NCI-H2171 (cell line): ENCODE measurements around the gene ANKRD30A.
"Not testable (repeated sequence)": the region's sequence is repeated elsewhere in the genome, so short reads cannot be mapped to it uniquely, and the experiment has no call there.

Experiments
- DNase-seq: peaks from one replicate; lab custom pipeline; 2025; lab: John Stamatoyannopoulos, UW

Gene ANKRD30A

GRCh38 chr10:37125191-37125732, at the start of gene ANKRD30A:
Gene ANKRD30A, plus strand, starts transcription at chr10:37125598. Its CDS starts 190 bp downstream, at chr10:37125788.
- DNase-seq = no peak

GRCh38 chr10:37076083-37076482, 49.3 kb upstream of the ANKRD30A start:
- DNase-seq = not testable (repeated sequence)

- no peak for DNase-seq
These were observed 29.4 kb upstream of the ANKRD30A start for GRCh38 chr10:37095792-37096573.

GRCh38 chr10:37101261-37101660, 24.1 kb upstream of the ANKRD30A start:
- DNase-seq = no peak

- DNase-seq = no peak
These were observed 16.4 kb upstream of the ANKRD30A start for GRCh38 chr10:37109000-37109399.

- no peak for DNase-seq
These were observed 866 bp upstream of the ANKRD30A start for GRCh38 chr10:37124532-37124931.

- DNase-seq = no peak
These were observed 523 bp downstream of the ANKRD30A start for GRCh38 chr10:37125921-37126320.

- DNase-seq = no peak
These were observed 21.0 kb downstream of the ANKRD30A start for GRCh38 chr10:37146443-37146842.

GRCh38 chr10:37162430-37162829, 37.0 kb downstream of the ANKRD30A start:
- not testable (repeated sequence) for DNase-seq

- not testable (repeated sequence) for DNase-seq
These were observed 46.5 kb downstream of the ANKRD30A start for GRCh38 chr10:37171945-37172344.

GRCh38 chr10:37178296-37178695, 52.9 kb downstream of the ANKRD30A start:
- not testable (repeated sequence) for DNase-seq

- DNase-seq = not testable (repeated sequence)
These were observed 57.3 kb downstream of the ANKRD30A start for GRCh38 chr10:37182719-37183118.

- DNase-seq = no peak
These were observed 80.7 kb downstream of the ANKRD30A start for GRCh38 chr10:37206132-37206531.

- DNase-seq = no peak
These were observed 95.5 kb downstream of the ANKRD30A start for GRCh38 chr10:37220866-37221265.

- no peak for DNase-seq
These were observed 96.6 kb downstream of the ANKRD30A start for GRCh38 chr10:37222046-37222445.

GRCh38 chr10:37225163-37225562, 99.8 kb downstream of the ANKRD30A start:
- no peak for DNase-seq

- DNase-seq = no peak
These were observed 101.1 kb downstream of the ANKRD30A start for GRCh38 chr10:37226524-37226923.

GRCh38 chr10:37234692-37235091, 109.3 kb downstream of the ANKRD30A start:
- DNase-seq = no peak

- no peak for DNase-seq
These were observed 110.7 kb downstream of the ANKRD30A start for GRCh38 chr10:37236093-37236492.

GRCh38 chr10:37240223-37240622, 114.8 kb downstream of the ANKRD30A start:
- no peak for DNase-seq

GRCh38 chr10:37246637-37247036, 121.2 kb downstream of the ANKRD30A start:
- no peak for DNase-seq

- DNase-seq = not testable (repeated sequence)
These were observed 130.4 kb downstream of the ANKRD30A start for GRCh38 chr10:37255837-37256236.

GRCh38 chr10:37263304-37263703, 137.9 kb downstream of the ANKRD30A start:
- no peak for DNase-seq

- DNase-seq = no peak
These were observed 142.9 kb downstream of the ANKRD30A start for GRCh38 chr10:37268266-37268665.
